GM21576 (cell line): ENCODE data around the gene SLC28A2.

Experiments
- ATAC-seq: cut with Tn5 transposase; IDR thresholded peaks from one replicate; pipeline ENCODE4 v1.9.1; 2021; ENCODE audit warnings: mild to moderate bottlenecking, moderate library complexity; ENCODE audit not compliant: unreplicated experiment

Gene SLC28A2

DNA sequence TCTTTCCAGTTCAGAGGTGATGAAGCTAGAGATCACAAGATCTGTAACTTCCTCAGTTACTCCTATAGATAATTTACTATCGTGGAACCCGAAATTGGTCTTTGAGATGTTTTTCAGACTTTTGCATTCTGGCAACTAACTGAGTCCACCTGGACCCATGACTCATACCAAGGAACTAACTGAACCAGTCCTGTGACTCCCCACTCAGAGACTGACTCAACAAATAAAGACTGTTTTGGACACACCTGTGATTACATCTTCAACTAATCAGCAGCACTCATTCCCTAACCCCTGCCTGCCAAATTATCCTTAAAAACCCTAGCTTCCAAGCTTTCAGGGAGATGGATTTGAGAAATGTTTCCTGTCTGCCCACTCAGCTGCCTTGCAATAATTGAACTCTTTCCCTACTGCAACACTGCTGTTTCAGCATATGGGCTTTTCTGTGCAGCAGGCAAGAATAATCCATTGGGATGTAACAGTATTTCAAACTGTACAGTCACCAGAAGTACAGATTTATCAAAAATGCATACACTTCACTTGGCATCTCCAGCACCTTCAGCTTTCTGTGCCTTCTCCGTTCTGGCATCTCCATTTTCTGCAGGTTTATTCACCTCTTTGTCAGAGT lies 68.7 kb downstream of the SLC28A2 start:
- ATAC-seq: no peak

DNA sequence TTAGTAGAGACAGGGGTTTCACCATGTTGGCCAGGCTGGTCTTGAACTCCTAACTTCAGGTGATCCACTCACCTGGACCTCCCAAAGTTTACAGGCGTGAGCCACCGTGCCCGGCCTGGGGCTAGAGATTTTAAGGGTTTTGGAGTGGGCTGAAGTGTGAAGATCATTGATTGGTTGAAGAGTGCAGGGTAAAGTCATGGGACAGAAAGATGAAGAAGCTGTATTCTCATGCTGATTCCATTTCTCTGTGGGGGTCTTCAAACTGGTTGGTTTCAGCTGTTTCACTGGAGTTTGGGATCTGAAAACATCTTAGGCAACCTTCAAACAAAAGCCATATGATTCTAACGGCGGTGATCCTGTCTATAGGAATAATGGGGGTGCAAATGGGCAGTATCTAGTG lies 74.2 kb downstream of the SLC28A2 start:
- no peak for ATAC-seq

- ATAC-seq: no peak
Measured at GRCh38 chr15:45326741-45327140, 74.7 kb downstream of the SLC28A2 start.
